NOMO-1 treated with DMSO at 0.1 percent for 48 hours (cell line): ENCODE data around the gene SYNJ1.
"Not testable (repeated sequence)": the region's sequence is repeated elsewhere in the genome, so short reads cannot be mapped to it uniquely, and the experiment has no call there.

Experiments
- DNase-seq: peaks from one replicate; lab custom pipeline; 2025; ENCODE audit not compliant: unreplicated experiment; lab: John Stamatoyannopoulos, UW

The SYNJ1 gene

GRCh38 chr21:32727687-32728455 is at the start of gene SYNJ1:
Gene SYNJ1 (minus strand): TSS chr21:32728013. CDS start chr21:32726895, 1,118 bp downstream.
- DNase-seq: peak; percentile 92

GRCh38 chr21:32777269-32777668 is 49.5 kb upstream of the SYNJ1 start:
- no peak for DNase-seq

- no peak for DNase-seq
These were observed 48.9 kb upstream of the SYNJ1 start for GRCh38 chr21:32776743-32777142.

GRCh38 chr21:32773048-32773344 is 45.2 kb upstream of the SYNJ1 start:
- DNase-seq: not testable (repeated sequence)

GRCh38 chr21:32772281-32773047 is 44.7 kb upstream of the SYNJ1 start:
- peak; percentile 53 for DNase-seq

GRCh38 chr21:32770871-32771523 is 43.2 kb upstream of the SYNJ1 start:
- DNase-seq: peak; percentile 51

- no peak for DNase-seq
These were observed 40.7 kb upstream of the SYNJ1 start for GRCh38 chr21:32768530-32768929.

- DNase-seq: no peak
These were observed 37.2 kb upstream of the SYNJ1 start for GRCh38 chr21:32765058-32765457.

GRCh38 chr21:32764186-32764585 is 36.4 kb upstream of the SYNJ1 start:
- DNase-seq: no peak

- no peak for DNase-seq
These were observed 30.0 kb upstream of the SYNJ1 start for GRCh38 chr21:32757804-32758203.

GRCh38 chr21:32756096-32756495 is 28.3 kb upstream of the SYNJ1 start:
- no peak for DNase-seq

- no peak for DNase-seq
These were observed 26.2 kb upstream of the SYNJ1 start for GRCh38 chr21:32753818-32754585.

GRCh38 chr21:32750405-32750804 is 22.6 kb upstream of the SYNJ1 start:
- DNase-seq: no peak

- DNase-seq: no peak
These were observed 21.8 kb upstream of the SYNJ1 start for GRCh38 chr21:32749662-32750061.

- DNase-seq: no peak
These were observed 20.7 kb upstream of the SYNJ1 start for GRCh38 chr21:32748529-32748928.

GRCh38 chr21:32747396-32747795 is 19.6 kb upstream of the SYNJ1 start:
- no peak for DNase-seq

- not testable (repeated sequence) for DNase-seq
These were observed 18.9 kb upstream of the SYNJ1 start for GRCh38 chr21:32746711-32747110.

- no peak for DNase-seq
These were observed 14.6 kb upstream of the SYNJ1 start for GRCh38 chr21:32742396-32742795.

- no peak for DNase-seq
These were observed 13.5 kb upstream of the SYNJ1 start for GRCh38 chr21:32741336-32741735.

- no peak for DNase-seq
These were observed 12.1 kb upstream of the SYNJ1 start for GRCh38 chr21:32739946-32740345.

GRCh38 chr21:32736083-32736482 is 8.3 kb upstream of the SYNJ1 start:
- not testable (repeated sequence) for DNase-seq
